DOHH2 (cell line): ENCODE results near the gene PIK3CB.
"Not testable (repeated sequence)": the region's sequence is repeated elsewhere in the genome, so short reads cannot be mapped to it uniquely, and the experiment has no call there.

ENCODE experiments used
- H3F3A ChIP-seq: fragments of 200-600 bp; sonication (generic), shearing (Covaris generic); 2 replicates; pipeline ENCODE4 v1.6.0; 2016; ENCODE audit warnings: antibody characterized with exemption, mild to moderate bottlenecking; ENCODE audit not compliant: control insufficient read depth, insufficient read depth
- H3K27ac ChIP-seq: fragments of 200-600 bp; sonication (generic); 2 replicates; pipeline ENCODE4 v1.5.1; 2014; ENCODE audit warnings: low read depth, mild to moderate bottlenecking, low read length, moderate library complexity
- H3K27me3 ChIP-seq: fragments of 200-600 bp; sonication (generic); 2 replicates; pipeline ENCODE4 v1.6.1; 2014; ENCODE audit warnings: mild to moderate bottlenecking, low read length, mixed read lengths; ENCODE audit not compliant: control insufficient read depth
- H3K36me3 ChIP-seq: fragments of 200-600 bp; sonication (generic); 2 replicates; pipeline ENCODE4 v1.6.1; 2014; ENCODE audit warnings: mild to moderate bottlenecking, low read length, moderate library complexity, mixed read lengths; ENCODE audit not compliant: control insufficient read depth
- H3K4me1 ChIP-seq: fragments of 200-600 bp; sonication (generic); 2 replicates; pipeline ENCODE4 v1.6.1; 2014; ENCODE audit warnings: mild to moderate bottlenecking, low read length, mixed read lengths; ENCODE audit not compliant: control insufficient read depth
- H3K4me2 ChIP-seq: fragments of 200-600 bp; sonication (generic); 2 replicates; pipeline ENCODE4 v1.6.0; 2014; ENCODE audit warnings: mild to moderate bottlenecking, low read length, moderate library complexity
- H3K4me3 ChIP-seq: fragments of 200-600 bp; sonication (generic); 2 replicates; pipeline ENCODE4 v1.5.1; 2014; ENCODE audit warnings: mild to moderate bottlenecking, low read length, mixed read lengths
- H3K79me2 ChIP-seq: fragments of 200-600 bp; sonication (generic); 2 replicates; pipeline ENCODE4 v1.6.1; 2014; ENCODE audit warnings: mild to moderate bottlenecking, low read length, mixed read lengths; ENCODE audit not compliant: control insufficient read depth
- H3K9me2 ChIP-seq: fragments of 200-600 bp; sonication (generic); replicated peaks from 2 replicates; pipeline ENCODE4 v1.6.1; 2014; ENCODE audit warnings: mild to moderate bottlenecking, low read length, mixed read lengths; ENCODE audit not compliant: control insufficient read depth
- H3K9me3 ChIP-seq: fragments of 200-600 bp; sonication (generic); 2 replicates; pipeline ENCODE4 v1.6.1; 2014; ENCODE audit warnings: antibody characterized with exemption, low read length, mixed read lengths; ENCODE audit not compliant: control insufficient read depth, insufficient read depth
- H4K20me1 ChIP-seq: fragments of 200-600 bp; sonication (generic); 2 replicates; pipeline ENCODE4 v1.6.0; 2014; ENCODE audit warnings: low read depth, mild to moderate bottlenecking, antibody characterized with exemption, low read length, moderate library complexity; ENCODE audit not compliant: control insufficient read depth, insufficient read depth
- EZH2phosphoT487 ChIP-seq: fragments of 200-600 bp; sonication (generic); IDR thresholded peaks from 2 replicates; pipeline ENCODE4 v1.6.1; 2017; ENCODE audit warnings: borderline replicate concordance, mild to moderate bottlenecking, antibody characterized with exemption, low read length, moderate library complexity, mixed read lengths
- TF ChIP-seq, protein P1 (sequence below): fragments of 200-600 bp; sonication (generic); IDR thresholded peaks from one replicate; pipeline ENCODE4 v1.5.1; 2014; ENCODE audit warnings: antibody characterized with exemption, mild to moderate bottlenecking, low read depth, low read length; ENCODE audit not compliant: poor library complexity, severe bottlenecking

The PIK3CB gene

DNA sequence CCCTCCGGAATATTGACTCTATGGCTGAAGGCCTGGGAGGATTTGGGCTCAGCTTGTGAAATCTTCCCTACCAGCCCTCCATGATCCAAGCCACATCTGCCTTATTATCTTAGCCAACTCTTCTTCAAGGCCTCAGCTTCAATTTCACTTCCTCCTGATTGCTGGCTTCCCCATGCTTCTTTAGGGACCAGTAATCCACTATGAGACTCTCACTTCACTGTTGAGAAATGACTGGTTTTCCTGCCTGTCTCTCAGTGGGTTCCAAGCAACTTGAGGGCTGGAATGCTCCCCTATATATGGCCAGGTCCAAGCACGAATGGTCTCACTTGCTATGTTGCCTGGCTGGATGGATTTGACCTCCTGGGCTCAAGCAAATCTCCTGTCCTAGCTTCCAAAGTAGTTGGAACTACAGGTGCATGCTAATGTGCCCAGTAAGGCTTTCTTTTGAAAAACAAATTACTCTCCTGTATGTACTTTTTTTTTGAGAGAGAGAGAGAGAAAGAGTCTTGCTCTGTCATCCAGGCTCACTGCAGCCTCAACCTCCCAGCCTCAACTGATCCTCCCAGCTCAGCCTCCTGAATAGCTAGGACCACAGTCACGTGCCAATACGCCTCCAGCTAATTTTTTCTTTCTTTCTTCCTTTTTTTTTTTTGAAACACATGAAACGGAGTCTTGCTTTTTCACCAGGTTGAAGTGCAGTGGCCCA, 7.9 kb upstream of the PIK3CB start:
- H3F3A ChIP-seq = no peaks in the 10 kb centered on the region
- no peaks in the 10 kb centered on the region for H3K9me3 ChIP-seq
- no peaks in the 10 kb centered on the region for H3K27me3 ChIP-seq
- H3K79me2 ChIP-seq = no peaks in the 10 kb centered on the region
- peak overlapping the region; percentile 12; the same call in 1 of the 2 replicates for H3K4me2 ChIP-seq
- H3K9me2 ChIP-seq = no peaks in the 10 kb centered on the region
- no peaks in the 10 kb centered on the region for H4K20me1 ChIP-seq
- H3K27ac ChIP-seq = no peak overlapping the region
- TF ChIP-seq EZH2phosphoT487 = no peak
- TF ChIP-seq, protein P1, sequence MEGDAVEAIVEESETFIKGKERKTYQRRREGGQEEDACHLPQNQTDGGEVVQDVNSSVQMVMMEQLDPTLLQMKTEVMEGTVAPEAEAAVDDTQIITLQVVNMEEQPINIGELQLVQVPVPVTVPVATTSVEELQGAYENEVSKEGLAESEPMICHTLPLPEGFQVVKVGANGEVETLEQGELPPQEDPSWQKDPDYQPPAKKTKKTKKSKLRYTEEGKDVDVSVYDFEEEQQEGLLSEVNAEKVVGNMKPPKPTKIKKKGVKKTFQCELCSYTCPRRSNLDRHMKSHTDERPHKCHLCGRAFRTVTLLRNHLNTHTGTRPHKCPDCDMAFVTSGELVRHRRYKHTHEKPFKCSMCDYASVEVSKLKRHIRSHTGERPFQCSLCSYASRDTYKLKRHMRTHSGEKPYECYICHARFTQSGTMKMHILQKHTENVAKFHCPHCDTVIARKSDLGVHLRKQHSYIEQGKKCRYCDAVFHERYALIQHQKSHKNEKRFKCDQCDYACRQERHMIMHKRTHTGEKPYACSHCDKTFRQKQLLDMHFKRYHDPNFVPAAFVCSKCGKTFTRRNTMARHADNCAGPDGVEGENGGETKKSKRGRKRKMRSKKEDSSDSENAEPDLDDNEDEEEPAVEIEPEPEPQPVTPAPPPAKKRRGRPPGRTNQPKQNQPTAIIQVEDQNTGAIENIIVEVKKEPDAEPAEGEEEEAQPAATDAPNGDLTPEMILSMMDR = no peak
- peaks cover 17% of the 10 kb centered on the region for H3K4me1 ChIP-seq
- no peaks in the 10 kb centered on the region for H3K36me3 ChIP-seq
- no peak overlapping the region for H3K4me3 ChIP-seq

DNA sequence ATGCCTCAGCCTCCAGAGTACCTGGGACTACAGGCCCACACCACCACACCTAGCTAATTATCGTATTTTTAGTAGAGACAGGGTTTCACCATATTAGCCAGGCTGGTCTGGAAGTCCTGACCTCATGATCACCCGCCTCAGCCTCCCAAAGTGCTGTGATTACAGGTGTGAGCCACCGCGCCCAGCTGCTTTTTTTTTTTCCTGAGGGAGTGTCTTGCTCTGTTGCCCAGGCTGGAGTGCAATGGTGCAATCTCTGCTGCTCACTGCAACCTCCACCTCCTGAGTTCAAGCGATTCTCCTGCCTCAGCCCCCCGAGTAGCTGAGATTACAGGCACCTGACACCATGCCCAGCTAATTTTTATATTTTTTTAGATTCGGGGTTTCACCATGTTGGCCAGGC, 3.7 kb upstream of the PIK3CB start:
- not testable (repeated sequence) for H3K36me3 ChIP-seq, H3K27ac ChIP-seq, H3K9me2 ChIP-seq, H4K20me1 ChIP-seq, H3K9me3 ChIP-seq, H3K27me3 ChIP-seq, H3K4me3 ChIP-seq, H3K4me2 ChIP-seq, H3F3A ChIP-seq
- Histone ChIP-seq H3K4me1 (peaks cover 19% of the 10 kb centered on the region), H3K79me2 (peaks cover 19% of the 10 kb centered on the region)

GRCh38 chr3:138835846-138836245, 1.1 kb upstream of the PIK3CB start:
- not testable (repeated sequence) for H3K27me3 ChIP-seq, H3F3A ChIP-seq, H3K4me2 ChIP-seq, H3K36me3 ChIP-seq, H3K9me2 ChIP-seq, H3K9me3 ChIP-seq, H3K4me3 ChIP-seq, H4K20me1 ChIP-seq, H3K27ac ChIP-seq
- Histone ChIP-seq H3K4me1 (peaks cover 14% of the 10 kb centered on the region), H3K79me2 (peaks cover 44% of the 10 kb centered on the region)

GRCh38 chr3:138835397-138835757, 649 bp upstream of the PIK3CB start:
- TF ChIP-seq EZH2phosphoT487 = no peak
- TF ChIP-seq, protein P1 = no peak
- Histone ChIP-seq H3K27ac (peak overlapping the region; percentile 48), H3K36me3 (no peaks in the 10 kb centered on the region), H4K20me1 (peaks cover 5% of the 10 kb centered on the region; the same call in 1 of the 2 replicates), H3K4me2 (peak overlapping the region; percentile 76), H3K9me3 (no peaks in the 10 kb centered on the region), H3K27me3 (no peaks in the 10 kb centered on the region), H3F3A (no peaks in the 10 kb centered on the region), H3K9me2 (no peaks in the 10 kb centered on the region), H3K79me2 (peaks cover 47% of the 10 kb centered on the region), H3K4me1 (peaks cover 14% of the 10 kb centered on the region), H3K4me3 (peak overlapping the region; percentile 77)
